ENCODE measurements around the gene RAB14. TPM values are rescaled to one million over a fixed set of nuclear protein-coding genes. Genes with fewer than 3 reads are reported as not detected.

Gene RAB14
- polyA plus RNA-seq, 1 of the 3 experiments (the other 2 are of a cell fraction) = 17.4 TPM

GRCh38 chr9:121214005-121214404 lies 12.3 kb upstream of the RAB14 start:
- Histone ChIP-seq H2AFZ (ENCODE audit: low read depth) (no peak overlapping the region), H3K9ac (no peak overlapping the region), H3F3A (replicated peaks; ENCODE audit: insufficient read depth) (no peaks in the 10 kb centered on the region), H3K9me3 (no peaks in the 10 kb centered on the region), H3K4me2 (no peak overlapping the region), H3K4me3 (ENCODE audit: low read depth in 2 of 2, low read length in 1 of 2) (no peak overlapping the region), H3K79me2 (ENCODE audit: insufficient read depth) (no peaks in the 10 kb centered on the region), H3K4me1 (ENCODE audit: control insufficient read depth in 1 of 2, insufficient read depth in 2 of 2, low read depth in 1 of 2, low read length in 1 of 2) (no peaks in the 10 kb centered on the region), H3K27me3 (ENCODE audit: insufficient read depth) (no peaks in the 10 kb centered on the region), H3K27ac (ENCODE audit: low read depth in 2 of 2, low read length in 1 of 2) (no peak overlapping the region), H3K9me2 (no peaks in the 10 kb centered on the region), H3K36me3 (replicated peaks in 1 of 2; ENCODE audit: control insufficient read depth in 1 of 2, insufficient read depth in 2 of 2, low read length in 1 of 2) (no peaks in the 10 kb centered on the region), H4K20me1 (ENCODE audit: insufficient read depth) (no peaks in the 10 kb centered on the region)
- WGBS (ENCODE audit: low lambda C conversion rate) = 49% methylated on average over 2 of the region's 2 CpGs
- ChIA-PET POLR2A (no interaction called here), CTCF (interaction anchor here (0.7 to 4.7 kb wide), 42 partner anchors 9 to 490 kb away, joined by 3 to 64 read pairs (median 6); partner anchors contain the start of genes GGTA1, GSN and RAB14)
- DNase-seq = no peak
- TF ChIP-seq CHD2 (IDR thresholded peaks at IDR 0.05; ENCODE audit: low read length, partially characterized antibody) (no peak), RXRA (IDR thresholded peaks at IDR 0.05; ENCODE audit: borderline replicate concordance, low read depth) (no peak), MXI1 (IDR thresholded peaks at IDR 0.05; ENCODE audit: low read depth, low read length) (no peak), FOSL2 (IDR thresholded peaks at IDR 0.05; ENCODE audit: borderline replicate concordance, low read depth) (no peak)

- Histone ChIP-seq H3K4me3 (ENCODE audit: low read depth in 2 of 2, low read length in 1 of 2) (no peak overlapping the region; a peak in 1 of 4 replicates), H3K4me1 (ENCODE audit: control insufficient read depth in 1 of 2, insufficient read depth in 2 of 2, low read depth in 1 of 2, low read length in 1 of 2) (no peaks in the 10 kb centered on the region), H3K27me3 (ENCODE audit: insufficient read depth) (no peaks in the 10 kb centered on the region), H3K79me2 (ENCODE audit: insufficient read depth) (no peaks in the 10 kb centered on the region), H3F3A (replicated peaks; ENCODE audit: insufficient read depth) (no peaks in the 10 kb centered on the region), H3K27ac (ENCODE audit: low read depth in 2 of 2, low read length in 1 of 2) (no peak overlapping the region), H3K9me2 (no peaks in the 10 kb centered on the region), H4K20me1 (ENCODE audit: insufficient read depth) (no peaks in the 10 kb centered on the region), H3K36me3 (replicated peaks in 1 of 2; ENCODE audit: control insufficient read depth in 1 of 2, insufficient read depth in 2 of 2, low read length in 1 of 2) (no peaks in the 10 kb centered on the region), H3K9ac (no peak overlapping the region), H3K9me3 (no peaks in the 10 kb centered on the region), H3K4me2 (no peak overlapping the region), H2AFZ (ENCODE audit: low read depth) (peak overlapping the region; percentile 89)
- 28% methylated on average over 9 of the region's 9 CpGs for WGBS (ENCODE audit: low lambda C conversion rate)
- POLR2A ChIA-PET = no interaction called here
- 0 out of 2 replicates have a peak, but pooled peaks have one; percentile 14 for TF ChIP-seq MXI1 (IDR thresholded peaks at IDR 0.05; ENCODE audit: low read depth, low read length)
- no peak for TF ChIP-seq GATA2 (CRISPR knock-in tag; IDR thresholded peaks at IDR 0.05)
- TF ChIP-seq CTCF (IDR thresholded peaks at IDR 0.05) = peak; percentile 96
- TF ChIP-seq CHD2 (IDR thresholded peaks at IDR 0.05; ENCODE audit: low read length, partially characterized antibody) = peak; percentile 32
- TF ChIP-seq RAD21 (IDR thresholded peaks at IDR 0.05; ENCODE audit: low read length) = peak; percentile 94
- peak; percentile 61; the same call in 1 of the 2 replicates for TF ChIP-seq ELF1 (IDR thresholded peaks at IDR 0.05)
- peak; percentile 40; the same call in 1 of the 2 replicates for TF ChIP-seq GABPA (IDR thresholded peaks at IDR 0.05; ENCODE audit: low read depth)
- TF ChIP-seq USF2 (IDR thresholded peaks at IDR 0.05; ENCODE audit: borderline replicate concordance, low read depth, low read length) = no peak
- no peak for TF ChIP-seq FOXJ3 (CRISPR knock-in tag; IDR thresholded peaks at IDR 0.05)
- TF ChIP-seq SMC3 (IDR thresholded peaks at IDR 0.05; ENCODE audit: low read depth, low read length) = peak; percentile 94
- TF ChIP-seq MAX (IDR thresholded peaks at IDR 0.05; ENCODE audit: low read depth) = 0 out of 2 replicates have a peak, but pooled peaks have one; percentile 39
- peak; percentile 80 for DNase-seq
- CTCF ChIA-PET = interaction anchor here (0.7 to 4.7 kb wide), 53 partner anchors 8 to 489 kb away, joined by 3 to 64 read pairs (median 5); partner anchors contain the start of genes GGTA1, GSN and RAB14
Measured at GRCh38 chr9:121213136-121213806, 11.6 kb upstream of the RAB14 start.

Measured in SK-N-SH (cell line).